ENCODE measurements around the gene ZNF487. TPM values are rescaled to one million over a fixed set of nuclear protein-coding genes. Genes with fewer than 3 reads are reported as not detected.

ZNF487 gene
- total RNA-seq = 1.8 and 3.8 TPM in 2 replicates

DNA sequence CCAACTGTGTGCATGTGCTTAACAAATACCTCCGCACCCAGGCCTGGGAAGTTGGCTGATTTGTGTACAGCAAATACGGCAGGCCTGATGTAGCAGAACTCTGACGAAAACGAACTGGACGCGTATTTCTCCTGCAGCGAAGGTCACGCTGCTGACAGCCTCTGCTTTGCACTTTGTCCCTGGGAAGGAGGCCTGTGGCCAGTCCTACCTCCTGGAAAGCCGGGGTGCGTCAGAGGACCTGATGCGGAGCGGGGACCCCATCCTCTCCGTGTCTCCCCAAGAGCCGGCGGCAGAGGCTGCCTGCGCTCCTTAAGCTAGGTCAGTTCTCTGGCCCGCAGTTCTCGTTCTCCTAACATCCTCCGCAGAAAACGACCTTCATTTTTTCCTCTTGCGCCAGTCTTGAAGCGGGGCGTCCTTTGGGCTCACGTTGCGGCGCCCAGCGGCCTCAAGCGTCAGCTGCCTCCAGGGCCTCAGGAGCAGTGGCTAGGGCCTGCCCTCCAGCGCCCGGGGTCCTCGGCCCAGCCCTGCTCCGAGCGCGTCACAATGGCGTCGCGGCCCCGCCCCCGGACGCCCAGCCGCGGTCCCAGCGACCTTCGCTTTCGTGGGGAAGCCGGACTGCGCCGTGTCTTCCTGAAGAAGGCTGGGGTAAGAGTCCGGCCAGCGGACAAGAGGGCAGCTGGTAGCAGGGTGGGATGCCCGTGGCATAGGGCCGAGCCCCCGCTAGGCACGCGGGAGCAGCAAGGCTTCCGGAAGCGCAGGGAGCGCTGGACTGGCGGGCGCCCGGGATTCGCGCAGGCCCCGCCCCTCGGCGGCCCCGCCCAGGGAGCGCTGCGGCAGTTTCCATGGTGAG, at the start of gene ZNF487:
Gene ZNF487, plus strand, starts transcription at position 821 of the 850 bp plus-strand sequence. CDS start 38,703 bp downstream, outside the sequence.

DNA sequence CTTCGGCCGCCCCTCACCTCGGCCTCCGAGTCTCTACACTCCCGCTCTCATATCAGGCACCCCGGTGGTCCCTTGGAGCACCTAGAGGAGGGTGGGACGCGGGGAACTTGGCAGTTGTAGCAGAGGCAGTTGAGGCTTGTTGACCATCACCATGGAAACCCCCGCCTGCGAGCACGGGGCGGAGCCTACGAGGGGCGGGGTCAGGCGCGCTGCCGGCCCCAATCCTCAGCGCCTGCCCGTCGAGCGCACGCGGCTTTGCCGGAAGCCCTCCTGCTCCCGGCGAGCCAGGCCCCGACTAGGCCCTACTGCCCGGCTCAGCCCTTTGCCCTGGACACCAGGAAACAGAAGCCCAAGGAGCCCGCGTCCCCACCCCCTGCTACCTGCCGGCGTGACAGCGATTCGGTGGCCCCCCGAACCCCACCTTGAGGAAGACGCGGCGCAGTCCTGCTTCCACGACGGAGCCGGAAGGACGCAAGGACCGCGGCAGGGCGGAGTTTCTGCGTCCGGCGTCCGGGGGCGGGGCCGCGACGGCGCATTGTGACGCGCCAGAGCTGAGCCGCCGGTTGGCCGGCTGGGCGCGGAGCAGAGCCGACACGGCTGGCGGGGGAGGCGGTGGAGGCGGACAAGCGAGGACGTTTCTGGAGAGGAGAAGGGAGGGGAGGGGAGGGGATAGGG, 28.1 kb upstream of the ZNF487 start, which contains the start of gene HNRNPF:
Gene HNRNPF, minus strand, starts transcription at position 477 of the 675 bp plus-strand sequence. CDS start 21,302 bp downstream, outside the sequence.

Other genes with a start within 250 kb of the ZNF487 start
- gene RASGEF1A, start 170.0 kb upstream of the ZNF487 start, total RNA-seq = 0.43 and 0.70 TPM in 2 replicates
- not detected in 2 replicates for gene FXYD4, start 65.5 kb upstream of the ZNF487 start, total RNA-seq
- 169 and 176 TPM in 2 replicates for gene HNRNPF, start 27.9 kb upstream of the ZNF487 start, total RNA-seq
- gene ZNF239, start 137.5 kb downstream of the ZNF487 start, total RNA-seq = 1.2 and 4.3 TPM in 2 replicates
- gene ZNF485, start 169.3 kb downstream of the ZNF487 start, total RNA-seq = 2.0 and 5.0 TPM in 2 replicates
- 36.1 and 46.3 TPM in 2 replicates for gene ZNF32, start 211.8 kb downstream of the ZNF487 start, total RNA-seq

Measured in pericardium fibroblast (primary cell).